HG03457 (cell line): ENCODE measurements around the gene AP1G2.

Experiments used
- ATAC-seq: cut with Tn5 transposase; IDR thresholded peaks from one replicate; pipeline ENCODE4 v1.9.1; 2021; ENCODE audit warnings: moderate number of reproducible peaks; ENCODE audit not compliant: unreplicated experiment

The AP1G2 gene

GRCh38 chr14:23521785-23522640 lies 45.6 kb downstream of the AP1G2 start:
- no peak for ATAC-seq

DNA sequence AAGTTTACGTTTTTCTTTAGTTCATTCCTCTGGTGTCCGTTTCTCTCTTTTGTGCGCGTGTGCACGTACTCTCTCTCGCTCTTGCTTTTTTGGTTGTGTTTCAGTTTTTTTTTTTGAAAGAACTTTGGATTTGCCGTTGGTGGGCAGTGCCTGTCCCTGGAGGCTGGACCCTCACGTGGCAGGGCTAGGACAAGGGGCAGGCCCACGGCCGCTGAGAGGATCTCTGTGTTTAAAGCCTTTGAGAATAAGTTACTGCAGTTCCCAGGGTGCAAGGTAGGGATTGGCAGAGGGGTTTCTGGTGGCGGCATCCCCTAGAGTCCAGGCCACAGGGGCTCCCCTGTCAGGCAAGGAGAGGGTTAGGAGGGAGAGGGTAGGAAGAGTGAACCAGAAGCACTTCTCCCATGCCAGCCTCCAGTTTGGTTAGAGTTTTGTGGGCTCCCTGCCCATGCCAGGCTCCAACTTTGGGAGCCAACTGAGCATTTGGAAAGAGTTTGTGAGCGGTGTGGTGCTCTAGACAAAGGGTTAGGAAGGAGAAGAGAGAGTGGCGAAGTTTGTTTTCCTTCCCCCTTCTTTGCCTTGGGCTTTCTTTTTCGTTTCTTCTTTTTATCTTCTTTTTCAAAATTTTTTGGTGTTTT lies 46.6 kb downstream of the AP1G2 start:
- no peak for ATAC-seq

DNA sequence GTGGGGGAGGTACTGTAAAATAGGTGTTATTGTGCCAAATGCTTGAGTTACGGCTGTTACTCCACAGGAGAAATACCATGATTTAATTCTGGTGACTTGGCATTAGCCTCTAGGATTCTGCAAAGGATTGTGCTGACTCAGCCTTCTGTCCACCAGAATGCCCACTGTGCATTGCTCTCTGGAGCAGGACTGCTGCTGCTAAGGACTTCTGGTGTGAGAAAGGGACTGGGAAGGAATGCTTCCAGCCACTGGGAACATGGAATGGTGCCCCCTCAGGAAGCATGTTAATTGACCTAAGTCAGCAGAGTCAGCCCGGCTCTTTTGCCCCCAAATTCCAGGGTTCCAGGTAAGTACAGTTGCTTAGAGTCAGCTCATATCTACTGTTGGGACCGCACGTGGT lies 48.9 kb downstream of the AP1G2 start:
- no peak for ATAC-seq

DNA sequence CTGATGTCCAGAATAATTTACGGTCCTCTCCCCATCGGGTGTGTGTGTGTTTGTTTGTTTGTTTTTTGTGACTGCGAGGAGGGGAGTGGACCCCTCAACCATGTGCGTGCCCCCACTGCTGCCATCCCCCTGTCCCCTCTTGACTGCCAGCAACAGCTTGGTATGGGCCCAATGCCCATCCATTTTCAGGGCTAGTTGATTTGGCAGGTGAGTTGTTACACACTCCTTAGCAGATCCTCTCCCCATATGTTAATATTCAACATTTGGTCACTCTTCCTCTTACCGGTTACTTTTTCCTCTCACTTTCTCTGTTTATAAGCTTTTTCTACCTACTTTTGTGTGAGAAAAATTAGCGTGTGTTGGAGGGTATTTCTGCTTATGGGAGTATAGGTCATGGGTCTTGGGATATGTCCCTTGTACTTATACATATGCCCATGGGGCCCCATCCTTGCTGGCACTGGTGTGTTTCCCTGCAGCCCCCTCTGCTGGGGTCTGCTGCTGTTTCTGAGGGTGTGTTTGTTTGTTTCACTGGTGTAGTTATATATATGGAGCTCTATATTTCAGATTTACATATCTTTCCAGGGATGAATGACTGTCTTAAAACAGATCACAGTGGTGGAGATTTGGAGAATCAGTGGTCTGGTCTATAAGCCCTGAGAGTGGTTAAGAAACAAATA lies 49.8 kb downstream of the AP1G2 start:
- ATAC-seq, result no peak

DNA sequence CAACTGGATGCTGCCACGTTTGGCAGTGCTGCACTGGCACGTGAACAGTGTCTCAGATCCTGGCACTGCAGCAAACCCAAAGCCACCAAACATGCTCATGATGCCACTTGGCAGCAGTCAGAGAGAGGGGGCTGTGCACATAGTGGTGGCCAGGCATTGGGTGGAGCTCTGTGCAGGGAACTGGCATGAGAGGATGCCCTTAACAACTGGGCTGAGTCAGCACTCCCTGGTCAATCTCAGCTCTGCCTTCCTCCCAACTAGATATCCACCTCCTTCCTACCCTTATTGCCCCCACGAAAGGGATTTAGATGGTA lies 53.0 kb downstream of the AP1G2 start:
- no peak for ATAC-seq

- no peak for ATAC-seq
Measured at GRCh38 chr14:23513818-23514643, 53.6 kb downstream of the AP1G2 start.

GRCh38 chr14:23513005-23513817 lies 54.4 kb downstream of the AP1G2 start:
- no peak for ATAC-seq

DNA sequence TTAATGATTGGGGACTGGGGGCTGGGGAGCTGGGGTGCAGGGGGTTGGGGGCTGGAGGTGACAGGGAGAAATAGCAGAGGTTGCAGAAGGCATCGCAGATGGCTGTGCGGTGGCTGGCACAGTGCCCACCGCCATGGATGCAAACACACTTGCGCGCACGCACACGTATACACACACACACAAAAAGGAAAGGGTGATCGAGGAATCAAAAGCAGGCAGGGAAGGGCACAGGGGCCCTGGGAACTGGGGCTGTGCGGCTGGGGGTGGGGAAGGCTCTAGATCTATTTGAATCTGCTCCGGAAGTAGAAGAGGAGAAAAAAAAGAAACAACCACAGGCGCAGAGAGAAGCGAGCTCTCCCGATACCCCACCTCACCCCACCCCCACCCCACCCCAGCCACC lies 55.4 kb downstream of the AP1G2 start:
- ATAC-seq, result no peak
